Subcutaneous adipose tissue (tissue), 4 donors: ENCODE measurements around the gene FAM124B. TPM values are rescaled to one million over a fixed set of nuclear protein-coding genes. Genes with fewer than 3 reads are reported as not detected.

Experiments
- total RNA-seq, 4 donors: library from RNA; depleted of rRNA; stranded (reverse); fragments of >200 nt; gene quantifications; one replicate each; pipeline ENCODE4 v1.1.0, GENCODE V29; 2016
- TF ChIP-seq, protein P1 (sequence below): fragments of 450-650 bp; IDR thresholded peaks from one replicate; pipeline ENCODE4 v1.5.1; 2016; ENCODE audit warnings: low read depth, mild to moderate bottlenecking, control low read depth, antibody characterized with exemption, moderate library complexity

Gene FAM124B
- total RNA-seq, 4 donors from 2014 or later, result 5.7 to 10.5 (median 5.9) TPM

DNA sequence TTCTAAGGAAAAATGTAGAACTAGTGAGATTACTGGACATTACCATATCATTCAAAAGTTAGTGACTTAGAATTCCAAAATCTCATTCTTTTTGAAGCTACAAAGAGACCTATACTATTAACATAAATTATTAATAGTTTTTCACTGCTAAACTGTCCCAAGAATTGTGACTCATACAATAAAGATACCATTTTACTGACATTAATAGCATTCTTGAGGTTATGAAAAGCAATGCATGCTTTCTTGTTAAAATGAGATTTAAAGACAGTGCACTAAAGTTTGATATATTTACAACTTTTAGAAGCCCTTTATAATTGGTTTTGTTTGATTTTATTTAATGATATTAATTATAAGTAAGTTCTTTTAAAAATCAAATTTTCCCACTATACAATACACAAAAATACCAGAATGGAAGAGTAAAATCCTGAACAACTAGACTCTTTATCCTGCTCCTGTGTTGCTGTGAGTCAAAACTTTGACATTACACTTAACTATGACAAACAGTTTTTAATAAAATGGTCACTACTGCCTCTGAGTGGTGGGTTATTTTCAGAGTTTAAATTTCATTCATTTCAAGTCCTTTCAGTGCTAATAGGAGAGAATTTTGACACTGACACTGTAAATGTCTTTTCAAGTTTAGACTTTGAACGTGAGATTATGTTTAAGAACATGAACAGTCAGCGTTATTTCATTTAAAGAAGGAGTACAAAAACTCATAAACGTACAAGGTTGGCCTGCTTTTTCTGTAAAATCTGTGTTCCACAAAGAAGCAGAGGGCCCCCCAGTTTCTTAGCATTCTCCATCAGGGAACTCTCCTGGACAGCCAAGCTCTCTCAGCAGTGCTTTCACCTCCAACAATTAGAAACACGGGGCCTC lies 54.5 kb downstream of the FAM124B start:
- TF ChIP-seq, protein P1, sequence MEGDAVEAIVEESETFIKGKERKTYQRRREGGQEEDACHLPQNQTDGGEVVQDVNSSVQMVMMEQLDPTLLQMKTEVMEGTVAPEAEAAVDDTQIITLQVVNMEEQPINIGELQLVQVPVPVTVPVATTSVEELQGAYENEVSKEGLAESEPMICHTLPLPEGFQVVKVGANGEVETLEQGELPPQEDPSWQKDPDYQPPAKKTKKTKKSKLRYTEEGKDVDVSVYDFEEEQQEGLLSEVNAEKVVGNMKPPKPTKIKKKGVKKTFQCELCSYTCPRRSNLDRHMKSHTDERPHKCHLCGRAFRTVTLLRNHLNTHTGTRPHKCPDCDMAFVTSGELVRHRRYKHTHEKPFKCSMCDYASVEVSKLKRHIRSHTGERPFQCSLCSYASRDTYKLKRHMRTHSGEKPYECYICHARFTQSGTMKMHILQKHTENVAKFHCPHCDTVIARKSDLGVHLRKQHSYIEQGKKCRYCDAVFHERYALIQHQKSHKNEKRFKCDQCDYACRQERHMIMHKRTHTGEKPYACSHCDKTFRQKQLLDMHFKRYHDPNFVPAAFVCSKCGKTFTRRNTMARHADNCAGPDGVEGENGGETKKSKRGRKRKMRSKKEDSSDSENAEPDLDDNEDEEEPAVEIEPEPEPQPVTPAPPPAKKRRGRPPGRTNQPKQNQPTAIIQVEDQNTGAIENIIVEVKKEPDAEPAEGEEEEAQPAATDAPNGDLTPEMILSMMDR, result no peak

DNA sequence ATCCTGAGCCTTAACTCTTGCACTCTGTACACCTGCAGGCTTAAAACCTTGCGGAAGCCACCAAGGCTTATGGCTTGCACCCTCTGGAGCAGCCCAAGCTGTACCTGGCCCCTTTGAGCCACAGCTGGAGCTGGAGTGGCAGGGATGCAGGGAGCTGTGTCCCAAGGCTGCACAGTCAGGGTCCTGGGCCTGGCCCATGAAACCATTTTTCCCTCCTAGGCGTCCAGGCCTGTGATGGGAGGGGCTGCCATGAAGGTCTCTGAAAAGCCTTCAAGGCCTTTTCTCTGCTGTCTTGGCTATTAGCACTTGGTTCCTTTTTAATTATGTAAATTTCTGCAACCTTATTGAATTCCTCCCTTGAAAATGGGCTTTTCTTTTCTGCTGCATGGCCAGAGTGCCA lies 56.4 kb downstream of the FAM124B start:
- TF ChIP-seq, protein P1, result no peak

DNA sequence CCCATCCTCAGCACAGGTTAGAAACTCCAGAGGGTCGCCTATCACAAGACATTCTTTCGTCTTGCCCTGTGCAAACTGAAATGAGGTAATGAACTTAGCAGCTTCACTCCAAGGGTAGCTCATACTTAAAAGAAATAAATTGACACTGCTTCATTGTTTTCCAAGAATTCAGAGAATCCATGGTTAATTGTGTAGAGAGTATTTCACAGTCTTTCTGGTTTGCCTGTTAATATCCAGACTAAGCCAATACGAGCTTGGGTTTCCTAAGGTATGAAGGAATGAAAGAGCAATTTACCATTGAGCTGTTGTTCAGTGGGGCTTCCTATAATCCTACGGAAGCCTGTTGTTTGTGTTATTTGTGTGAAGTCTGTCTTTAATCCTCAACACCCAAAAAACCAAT lies 58.7 kb downstream of the FAM124B start:
- TF ChIP-seq, protein P1, result no peak

DNA sequence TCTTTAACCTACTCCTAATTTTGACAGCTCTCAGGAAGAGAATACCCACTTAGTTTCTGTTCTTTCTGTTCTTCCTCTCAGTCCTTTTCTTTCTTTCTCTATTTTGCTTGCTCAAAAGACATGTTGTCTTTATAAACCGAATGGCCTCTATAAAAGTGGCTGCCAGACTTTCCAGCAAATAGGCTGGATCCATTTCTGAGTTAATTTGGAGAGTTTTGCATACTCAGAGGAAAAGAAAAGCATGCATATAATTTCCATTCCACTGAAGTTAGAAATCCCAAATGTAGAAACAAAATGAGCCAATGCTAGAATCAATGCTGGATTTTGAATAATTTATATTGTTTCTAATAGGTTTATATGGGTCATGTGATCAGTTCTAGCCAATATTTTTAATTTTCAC lies 65.9 kb downstream of the FAM124B start:
- TF ChIP-seq, protein P1, result no peak

DNA sequence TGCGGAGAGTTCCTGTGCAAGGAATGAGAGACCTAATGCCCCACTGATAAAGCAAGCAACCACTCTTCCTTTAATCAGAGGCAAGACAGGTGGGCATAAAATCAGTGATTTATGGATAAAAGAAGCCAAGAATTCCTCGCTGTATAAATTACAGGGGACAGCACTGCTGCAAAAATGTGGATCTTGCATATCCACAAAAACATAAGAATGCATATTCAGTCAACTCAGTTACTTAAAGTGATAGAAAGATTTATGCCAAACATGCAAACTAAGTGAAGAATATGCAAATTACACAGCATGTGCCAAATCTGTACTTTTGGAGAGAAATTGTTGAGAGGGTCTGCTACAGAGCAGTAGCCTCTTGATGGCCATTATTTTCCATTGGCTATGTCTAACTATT lies 67.2 kb downstream of the FAM124B start:
- TF ChIP-seq, protein P1, result no peak

DNA sequence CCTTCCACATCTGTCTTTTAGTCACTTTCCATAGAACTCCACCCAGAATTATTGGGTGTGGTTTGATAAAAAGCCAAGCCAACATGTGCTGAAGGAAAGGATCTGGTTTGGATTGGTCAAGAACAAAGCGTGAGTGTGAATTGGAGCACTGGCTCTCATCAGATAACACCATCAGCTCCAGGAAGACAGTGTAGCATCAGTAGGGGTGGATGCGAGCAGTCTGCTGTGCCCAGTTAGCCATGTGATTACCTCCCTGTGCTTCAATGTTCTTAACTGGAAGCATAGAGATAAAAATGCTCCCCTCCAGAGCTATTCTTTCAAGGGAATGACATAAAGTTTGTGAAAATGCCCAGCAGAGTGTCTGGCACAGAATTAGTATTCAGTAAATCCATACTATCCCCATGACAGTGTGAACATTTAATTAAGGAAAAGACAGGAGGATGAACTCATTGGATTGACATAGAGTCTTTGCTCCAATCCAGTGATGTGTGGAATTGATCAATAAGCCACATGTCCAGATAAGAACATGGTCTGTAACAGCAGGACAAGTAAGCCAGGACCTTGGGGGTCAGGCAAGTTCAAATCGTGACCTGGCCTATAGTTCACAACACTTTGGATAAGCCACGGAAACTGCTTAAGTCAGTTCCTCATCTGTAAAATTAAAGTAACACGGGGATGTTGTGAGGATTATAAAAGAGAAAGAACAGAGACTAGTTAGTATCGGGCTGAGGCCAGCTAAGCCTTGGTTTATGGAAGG lies 68.0 kb downstream of the FAM124B start:
- TF ChIP-seq, protein P1, result no peak

DNA sequence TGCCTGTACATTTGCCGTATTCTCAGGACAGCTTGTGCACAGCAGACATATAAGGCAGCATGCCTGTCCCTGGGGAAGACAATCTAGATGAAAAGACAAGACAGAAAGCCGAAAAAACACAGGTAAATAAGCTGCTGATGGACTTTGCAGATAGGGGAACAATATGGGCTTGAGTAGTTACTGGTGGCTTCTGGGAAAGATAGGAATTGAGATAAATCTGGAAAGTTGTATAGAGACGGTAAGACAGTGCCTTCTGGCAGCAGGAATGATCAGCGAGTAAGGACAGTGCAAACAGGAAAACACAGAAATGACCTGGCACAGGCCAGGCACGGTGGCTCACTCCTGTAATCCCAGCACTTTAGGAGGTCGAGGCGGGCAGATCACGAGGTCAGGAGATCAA lies 70.2 kb downstream of the FAM124B start:
- TF ChIP-seq, protein P1, result no peak
